OCI-LY3 (cell line): ENCODE measurements around the gene KBTBD12.

ENCODE experiments used
- H2AFZ ChIP-seq: fragments of 200-600, 300-600 bp; shearing (Covaris generic); 2 replicates; pipeline ENCODE4 v1.6.0; 2014; ENCODE audit warnings: antibody characterized with exemption, low read depth, low read length
- H3K27ac ChIP-seq: fragments of 200-600, 300-600 bp; sonication (generic); 2 replicates; pipeline ENCODE4 v1.5.1; 2014; ENCODE audit warnings: mild to moderate bottlenecking, low read length, moderate library complexity, mixed read lengths
- H3K27me3 ChIP-seq: fragments of 200-600, 300-600 bp; sonication (generic); 2 replicates; pipeline ENCODE4 v1.6.1; 2014; ENCODE audit warnings: low read depth, low read length, mixed read lengths
- H3K36me3 ChIP-seq: fragments of 200-600, 300-600 bp; sonication (generic); replicated peaks from 2 replicates; pipeline ENCODE3; 2014; ENCODE audit warnings: low read depth, low read length, mixed read lengths
- H3K4me1 ChIP-seq: fragments of 300-600, 200-600 bp; sonication (generic); 2 replicates; pipeline ENCODE4 v1.6.1; 2014; ENCODE audit warnings: low read length, mixed read lengths
- H3K4me2 ChIP-seq: fragments of 200-600, 300-600 bp; sonication (generic); 2 replicates; pipeline ENCODE4 v1.6.1; 2014; ENCODE audit warnings: low read length, mixed read lengths
- H3K4me3 ChIP-seq: fragments of 300-600, 200-600 bp; sonication (generic); 2 replicates; pipeline ENCODE4 v1.5.1; 2014; ENCODE audit warnings: antibody characterized with exemption, mild to moderate bottlenecking, low read length, moderate library complexity
- H3K79me2 ChIP-seq: fragments of 300-600, 200-600 bp; shearing (Covaris generic); 2 replicates; pipeline ENCODE4 v1.6.1; 2014; ENCODE audit warnings: mild to moderate bottlenecking, low read length, mixed read lengths
- H3K9ac ChIP-seq: fragments of 300-600, 200-600 bp; shearing (Covaris generic); 2 replicates; pipeline ENCODE4 v1.6.0; 2014; ENCODE audit warnings: mild to moderate bottlenecking, low read length, moderate library complexity
- H3K9me3 ChIP-seq: fragments of 200-600, 300-600 bp; shearing (Covaris generic); 2 replicates; pipeline ENCODE4 v1.6.1; 2014; ENCODE audit warnings: low read length, mixed read lengths; ENCODE audit not compliant: insufficient read depth
- H4K20me1 ChIP-seq: fragments of 200-600, 300-600 bp; sonication (generic); 2 replicates; pipeline ENCODE4 v1.6.1; 2016; ENCODE audit warnings: low read length, mixed read lengths; ENCODE audit not compliant: insufficient read depth
- CTCF ChIP-seq: fragments of 200-600, 300-600 bp; sonication (generic); IDR thresholded peaks from 2 replicates; pipeline ENCODE4 v1.5.1; 2014; ENCODE audit warnings: antibody characterized with exemption, low read length, low read depth
- EZH2phosphoT487 ChIP-seq: fragments of 200-600 bp; shearing (Covaris generic); IDR thresholded peaks from 2 replicates; pipeline ENCODE4 v1.6.1; 2018; ENCODE audit warnings: antibody characterized with exemption, mixed run types, low read depth

The KBTBD12 gene

DNA sequence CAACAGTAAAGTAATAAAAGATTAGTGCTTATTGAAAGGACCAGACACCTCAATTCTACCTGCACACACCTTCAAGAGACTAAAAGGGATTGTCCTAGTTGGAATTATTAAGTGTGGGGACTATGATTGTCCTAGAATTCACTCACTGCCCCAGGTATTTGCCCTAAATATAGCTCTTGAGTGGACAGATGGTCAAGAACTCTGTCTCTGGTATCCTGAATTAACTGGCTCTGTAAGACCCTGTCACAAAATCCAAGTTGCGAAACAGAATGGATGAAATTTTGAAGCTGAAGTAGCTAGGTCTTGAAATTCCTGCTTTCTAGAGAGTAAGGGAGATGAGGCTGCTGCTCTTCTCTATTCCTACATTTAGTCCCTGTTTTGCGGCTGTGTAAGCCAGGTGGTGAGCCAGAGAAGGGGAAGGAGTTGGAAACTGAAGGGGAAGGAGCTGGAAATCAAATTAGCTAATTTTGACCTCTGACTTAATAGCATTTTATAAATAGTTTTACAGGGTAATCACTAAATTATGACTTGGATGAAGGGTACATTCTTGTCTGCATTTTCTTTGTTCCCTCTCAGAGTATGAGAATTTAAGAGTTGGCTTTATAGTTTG is 34.5 kb downstream of the KBTBD12 start:
- Histone ChIP-seq H3K4me2 (no peak overlapping the region), H3K4me3 (no peak overlapping the region), H4K20me1 (no peaks in the 10 kb centered on the region), H3K79me2 (no peaks in the 10 kb centered on the region), H3K9me3 (no peaks in the 10 kb centered on the region), H3K9ac (no peak overlapping the region), H3K27me3 (no peaks in the 10 kb centered on the region), H3K27ac (no peak overlapping the region), H3K4me1 (no peaks in the 10 kb centered on the region), H3K36me3 (no peaks in the 10 kb centered on the region), H2AFZ (no peak overlapping the region)
- TF ChIP-seq CTCF, result no peak
- TF ChIP-seq EZH2phosphoT487, result no peak

- H2AFZ ChIP-seq, result no peak overlapping the region
- no peak overlapping the region for H3K4me2 ChIP-seq
- H3K9me3 ChIP-seq, result no peaks in the 10 kb centered on the region
- no peaks in the 10 kb centered on the region for H4K20me1 ChIP-seq
- no peak overlapping the region for H3K27ac ChIP-seq
- no peak overlapping the region for H3K4me3 ChIP-seq
- no peaks in the 10 kb centered on the region for H3K4me1 ChIP-seq
- TF ChIP-seq CTCF, result no peak
- TF ChIP-seq EZH2phosphoT487, result no peak
- H3K36me3 ChIP-seq, result no peaks in the 10 kb centered on the region
- no peaks in the 10 kb centered on the region for H3K27me3 ChIP-seq
- no peak overlapping the region for H3K9ac ChIP-seq
- no peaks in the 10 kb centered on the region for H3K79me2 ChIP-seq
Measured at GRCh38 chr3:127951276-127951675, 36.2 kb downstream of the KBTBD12 start.

DNA sequence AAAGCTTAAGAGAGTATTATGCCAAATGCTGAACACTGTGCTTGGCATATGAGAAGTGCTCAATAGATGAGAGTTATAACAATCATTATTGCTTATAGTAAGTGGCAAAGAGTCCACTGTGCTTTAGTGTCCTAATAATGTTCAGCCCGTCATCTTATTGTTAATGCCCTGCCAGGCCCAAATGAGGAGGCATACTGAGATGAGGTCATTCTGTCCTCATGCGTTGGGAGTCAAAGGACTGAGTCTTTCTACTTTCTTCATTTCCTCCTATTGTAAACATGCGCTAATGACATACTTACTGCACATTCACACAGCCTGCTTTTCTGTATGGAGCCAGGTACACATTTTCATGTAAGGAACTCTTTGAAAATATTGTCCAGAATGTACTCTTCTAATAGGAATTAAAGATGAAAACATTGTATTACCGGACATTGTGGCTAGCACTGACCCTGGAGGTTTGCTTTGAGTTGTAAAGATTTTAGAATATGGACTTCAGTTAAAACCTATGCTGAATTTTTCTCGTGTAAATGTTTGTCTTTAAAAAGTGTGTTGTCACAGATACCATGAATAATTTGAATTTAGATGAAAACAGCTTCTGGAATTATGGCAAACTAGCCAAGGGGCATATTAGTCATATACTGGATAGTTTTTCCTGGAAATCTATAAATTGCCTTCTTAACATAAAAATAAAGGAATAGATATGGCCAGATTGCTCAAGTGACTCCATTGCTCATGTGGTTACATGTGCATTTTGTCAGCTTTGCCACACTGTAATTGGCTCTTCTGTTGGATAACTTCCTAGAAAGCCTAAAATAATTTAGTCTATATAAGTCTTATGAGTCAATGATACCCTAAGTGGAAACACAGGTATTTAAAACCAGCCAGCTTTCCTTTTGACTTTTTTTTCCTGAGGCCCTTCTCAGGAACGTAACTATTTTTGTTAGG is 38.3 kb downstream of the KBTBD12 start:
- no peaks in the 10 kb centered on the region for H3K79me2 ChIP-seq
- no peak overlapping the region for H3K4me2 ChIP-seq
- H3K9ac ChIP-seq, result no peak overlapping the region
- H2AFZ ChIP-seq, result no peak overlapping the region
- no peak overlapping the region for H3K4me3 ChIP-seq
- no peaks in the 10 kb centered on the region for H3K27me3 ChIP-seq
- H3K27ac ChIP-seq, result no peak overlapping the region
- TF ChIP-seq EZH2phosphoT487, result no peak
- no peaks in the 10 kb centered on the region for H3K4me1 ChIP-seq
- H3K36me3 ChIP-seq, result no peaks in the 10 kb centered on the region
- H4K20me1 ChIP-seq, result no peaks in the 10 kb centered on the region
- no peaks in the 10 kb centered on the region for H3K9me3 ChIP-seq

- Histone ChIP-seq H4K20me1 (no peaks in the 10 kb centered on the region), H2AFZ (no peak overlapping the region), H3K9me3 (no peaks in the 10 kb centered on the region), H3K79me2 (no peaks in the 10 kb centered on the region), H3K36me3 (no peaks in the 10 kb centered on the region), H3K27ac (no peak overlapping the region), H3K27me3 (no peaks in the 10 kb centered on the region), H3K9ac (no peak overlapping the region), H3K4me3 (no peak overlapping the region), H3K4me2 (no peak overlapping the region), H3K4me1 (peaks cover 3% of the 10 kb centered on the region; the same call in 1 of the 2 replicates)
- no peak for TF ChIP-seq CTCF
- TF ChIP-seq EZH2phosphoT487, result no peak
Measured at GRCh38 chr3:127954640-127955039, 39.6 kb downstream of the KBTBD12 start.
